H1 (cell line): ENCODE data around the gene KCNN1.

Source experiments
- BCL11A ChIP-seq, 2 experiments: IDR thresholded peaks; one replicate each; pipeline ENCODE4 v1.6.1; 2011; ENCODE audit warnings: low read depth in 2 of 2, low read length in 2 of 2, mild to moderate bottlenecking in 2 of 2
- CTCF ChIP-seq, 3 experiments: IDR thresholded peaks; 1 replicate in 2 of 3; 2 replicates in 1 of 3; pipeline versions ENCODE4 v1.5.1 to v1.6.1; 2011; ENCODE audit warnings: low read length in 3 of 3, mild to moderate bottlenecking in 3 of 3, inconsistent platforms in 2 of 3, low read depth in 1 of 3, moderate library complexity in 1 of 3; ENCODE audit not compliant: insufficient read depth in 1 of 3; ENCODE audit errors: control extremely low read depth in 1 of 3
- FOSL1 ChIP-seq: IDR thresholded peaks from 2 replicates; pipeline ENCODE4 v1.6.1; 2011; ENCODE audit warnings: mild to moderate bottlenecking, low read depth, low read length, moderate library complexity; ENCODE audit not compliant: insufficient read depth
- HDAC6 ChIP-seq: IDR thresholded peaks from one replicate; pipeline ENCODE4 v1.7.1; 2012; ENCODE audit warnings: low read depth, mild to moderate bottlenecking, inconsistent platforms, low read length, moderate library complexity
- POLR2A ChIP-seq, 2 experiments: IDR thresholded peaks; 1 replicate in 1 of 2; 2 replicates in 1 of 2; pipeline ENCODE4 v1.6.1; 2011; ENCODE audit warnings: low read depth in 2 of 2, low read length in 2 of 2, mild to moderate bottlenecking in 2 of 2; ENCODE audit errors: control extremely low read depth in 1 of 2
- SP1 ChIP-seq: IDR thresholded peaks from 2 replicates; pipeline ENCODE4 v1.6.1; 2011; ENCODE audit warnings: low read depth, low read length
- TCF12 ChIP-seq: IDR thresholded peaks from 2 replicates; pipeline ENCODE4 v1.6.1; 2011; ENCODE audit warnings: low read depth, mild to moderate bottlenecking, low read length
- TEAD4 ChIP-seq: IDR thresholded peaks from 2 replicates; pipeline ENCODE4 v1.6.1; 2012; ENCODE audit warnings: low read depth, low read length, inconsistent platforms, mixed read lengths

GRCh38 chr19:17973759-17974158 is 6.9 kb downstream of the KCNN1 start:
- no peak for TF ChIP-seq TCF12
- TF ChIP-seq TEAD4, result no peak
- TF ChIP-seq SP1, result no peak
- no peak for TF ChIP-seq BCL11A (IDR thresholded peaks at IDR 0.05; ENCODE audit: low read depth in 2 of 2, low read length in 2 of 2)
- TF ChIP-seq FOSL1, result no peak
- no peak for TF ChIP-seq CTCF (IDR thresholded peaks at IDR 0.05; ENCODE audit: control extremely low read depth in 1 of 3, insufficient read depth in 1 of 3, low read depth in 1 of 3, low read length in 3 of 3)
- no peak for TF ChIP-seq POLR2A (IDR thresholded peaks at IDR 0.05; ENCODE audit: control extremely low read depth in 1 of 2, low read depth in 2 of 2, low read length in 2 of 2)
- no peak for TF ChIP-seq HDAC6
